Stimulated activated CD8-positive, alpha-beta memory T cell treated with anti-CD3 and anti-CD28 coated beads, Interleukin-12 subunit alpha, Interleukin-12 subunit beta, amount 100 ng/mL, for 24 hours (primary cell): Measurements from ENCODE around the gene LEF1.

Source experiments
- DNase-seq: peaks from one replicate; pipeline ENCODE4 v3.0.0-alpha.2; 2020; ENCODE audit errors: extremely low read depth

The LEF1 gene

DNA sequence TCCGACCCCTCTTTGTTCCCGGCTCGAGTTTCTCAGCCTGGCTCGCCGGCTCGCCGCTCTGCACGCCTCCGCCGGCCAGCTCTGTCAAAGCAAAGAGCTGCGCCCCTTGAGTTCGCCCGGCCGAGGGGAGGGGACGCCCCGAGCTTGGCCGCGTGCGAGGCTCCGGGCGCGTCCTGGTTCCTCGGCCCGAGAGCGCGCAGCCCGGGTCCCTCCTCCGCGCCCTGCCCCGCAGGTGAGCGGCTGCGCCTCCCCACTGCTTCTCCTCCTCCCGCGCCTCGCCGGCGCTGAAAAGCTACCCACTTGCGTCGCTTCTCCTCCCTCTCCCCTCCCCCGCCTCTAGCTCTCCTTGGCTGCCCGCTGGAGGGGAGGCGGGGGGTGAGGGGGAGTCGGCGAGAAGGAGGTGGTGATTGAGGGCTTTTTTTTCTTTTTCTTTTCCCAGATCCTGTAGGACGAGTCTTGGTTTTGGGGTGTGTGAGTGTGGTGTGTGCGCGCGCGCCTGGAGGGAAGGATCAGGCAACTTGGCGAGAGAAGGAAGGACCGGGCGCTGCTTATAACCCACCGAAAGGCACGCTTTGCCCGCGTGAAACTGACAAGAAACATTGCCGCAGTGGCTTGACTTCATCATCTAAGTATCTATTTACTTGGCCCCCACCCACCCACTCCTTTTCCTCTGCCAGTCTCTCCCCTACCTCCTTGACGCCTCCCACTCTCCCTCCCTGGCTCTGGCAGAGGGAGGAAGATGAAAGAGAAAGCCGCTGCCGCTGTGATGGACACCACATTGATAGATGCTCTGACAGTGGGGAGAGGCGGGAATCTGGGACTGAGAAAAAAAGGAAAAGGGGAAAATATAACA lies at the start of gene LEF1:
LEF1 (minus strand) TSS at position 262 of the 853 bp plus-strand sequence. CDS start 1,165 bp downstream, outside the sequence.
- DNase-seq: no peak

- no peak for DNase-seq
Measured at GRCh38 chr4:108216510-108216909, 47.8 kb upstream of the LEF1 start.

DNA sequence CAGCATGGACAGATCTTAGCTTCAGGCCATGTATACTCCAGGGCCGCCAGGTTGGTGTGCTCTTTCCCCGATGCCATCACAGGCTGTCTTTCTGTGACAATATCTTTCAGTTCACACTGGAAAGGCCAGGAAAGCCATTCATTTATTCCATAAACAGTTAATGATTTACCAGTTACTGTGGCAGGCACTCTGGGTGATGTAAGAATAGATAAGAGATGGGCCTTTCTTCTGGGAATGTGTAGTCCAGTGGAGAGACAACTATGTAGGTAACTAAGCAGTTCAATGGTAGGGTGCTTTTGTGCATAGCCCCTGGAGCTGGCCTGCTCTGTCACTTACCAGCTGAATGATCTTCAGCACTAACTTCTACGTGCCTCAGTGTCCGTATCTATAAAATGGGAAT lies 46.3 kb upstream of the LEF1 start:
- DNase-seq: no peak

DNA sequence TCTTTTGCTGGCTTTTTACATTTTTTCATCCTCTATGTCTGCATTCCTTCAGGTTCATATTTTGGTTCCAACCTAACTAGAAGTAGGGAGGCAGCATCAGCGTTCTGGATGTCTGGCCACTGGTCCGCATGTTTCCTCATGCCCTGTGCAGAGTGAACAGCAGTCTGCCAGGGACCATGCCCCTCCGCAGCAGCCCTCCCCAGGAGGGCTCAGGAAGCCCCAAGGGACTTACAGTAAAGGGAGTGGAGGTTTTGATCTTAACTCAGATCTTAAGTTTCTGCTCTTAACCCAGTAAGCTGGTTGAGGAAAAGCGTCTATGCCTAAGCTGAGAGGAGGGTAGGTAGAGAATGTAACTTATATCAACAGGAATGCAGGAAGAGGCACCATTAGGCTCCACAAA lies 45.0 kb upstream of the LEF1 start:
- no peak for DNase-seq

DNA sequence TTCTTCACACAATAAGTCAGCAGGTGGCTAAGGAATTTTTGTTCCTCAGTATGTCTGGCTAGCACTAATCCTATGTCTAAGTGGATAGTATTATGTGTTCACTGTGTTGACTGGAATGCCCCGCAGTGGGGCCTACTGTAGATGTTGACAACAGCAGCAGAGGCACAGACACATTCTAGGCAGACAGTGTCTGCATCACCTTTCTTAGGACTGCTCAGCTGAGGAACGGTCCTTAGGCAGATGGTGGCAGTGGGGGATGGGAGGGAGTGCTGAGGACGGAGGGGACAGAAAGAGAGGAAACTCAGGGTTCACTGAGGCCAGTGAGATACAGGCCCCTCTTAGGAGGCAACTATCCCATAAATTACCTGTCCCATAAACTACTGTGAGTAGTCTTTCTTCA lies 44.6 kb upstream of the LEF1 start:
- no peak for DNase-seq

- DNase-seq: no peak
Measured at GRCh38 chr4:108210989-108211835, 42.5 kb upstream of the LEF1 start.

- DNase-seq: no peak
Measured at GRCh38 chr4:108209489-108209888, 40.8 kb upstream of the LEF1 start.

- DNase-seq: no peak
Measured at GRCh38 chr4:108205859-108206258, 37.1 kb upstream of the LEF1 start.

GRCh38 chr4:108204518-108204917 lies 35.8 kb upstream of the LEF1 start:
- no peak for DNase-seq

DNA sequence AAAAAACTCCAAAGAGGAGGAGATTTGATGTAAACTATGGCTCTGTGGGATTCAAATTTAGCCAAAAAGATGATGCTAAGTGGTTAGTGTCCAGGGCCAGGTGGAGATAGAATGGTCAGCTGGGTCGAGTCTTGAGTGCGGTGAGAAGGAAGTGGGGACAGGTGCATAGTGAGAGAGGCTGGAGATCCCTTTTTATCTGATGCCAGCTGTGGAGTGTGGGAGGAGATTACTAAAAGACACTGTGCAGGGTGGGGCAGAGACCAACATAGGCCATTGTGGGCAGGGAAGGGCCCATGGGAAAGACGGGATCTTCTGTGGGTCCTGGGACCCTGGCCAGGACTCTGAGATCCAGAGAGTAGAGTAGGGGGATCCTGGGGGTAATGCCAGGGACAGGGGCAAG lies 34.6 kb upstream of the LEF1 start:
- no peak for DNase-seq

GRCh38 chr4:108201774-108202173 lies 33.0 kb upstream of the LEF1 start:
- no peak for DNase-seq

DNA sequence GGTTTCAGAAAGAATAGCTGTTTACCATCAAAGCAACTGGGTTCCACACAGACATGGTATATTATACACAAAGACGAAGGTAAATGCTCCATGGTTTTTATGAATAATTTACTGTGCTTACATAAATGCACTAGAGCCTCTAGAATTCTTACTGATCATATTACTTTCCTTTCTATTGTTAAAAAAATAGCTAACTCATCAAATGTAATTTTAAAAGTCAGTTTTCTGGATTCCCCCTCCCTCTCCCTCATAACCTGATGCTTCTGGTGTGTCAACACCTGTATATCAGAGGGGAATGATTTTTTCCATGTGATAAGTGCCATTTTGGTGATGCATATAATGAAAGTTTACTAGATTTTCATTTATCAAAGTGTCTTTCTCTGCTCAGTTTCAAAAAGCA lies 31.1 kb upstream of the LEF1 start:
- no peak for DNase-seq

- DNase-seq: no peak
Measured at GRCh38 chr4:108193886-108194672, 25.3 kb upstream of the LEF1 start.

GRCh38 chr4:108192935-108193334 lies 24.2 kb upstream of the LEF1 start:
- DNase-seq: no peak

DNA sequence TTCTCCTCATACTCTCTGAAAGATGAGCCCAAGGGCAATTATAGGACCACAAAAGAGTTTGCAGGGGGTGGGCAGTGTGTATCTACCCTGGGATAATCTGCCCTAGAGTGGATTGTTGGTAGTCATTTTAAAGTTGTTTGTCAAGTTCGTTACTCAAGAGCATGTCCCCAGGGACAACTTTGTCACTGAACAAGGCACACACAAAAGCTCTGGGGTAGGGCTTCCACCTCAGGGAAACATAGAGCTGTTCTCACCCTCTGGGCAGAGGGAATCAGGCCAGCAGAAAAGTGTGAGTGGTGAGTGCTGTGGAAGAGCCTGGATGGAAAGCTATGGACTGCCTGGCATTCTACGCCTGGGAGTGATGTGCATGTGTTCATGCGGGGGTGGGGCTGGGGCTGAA lies 23.3 kb upstream of the LEF1 start:
- DNase-seq: no peak

DNA sequence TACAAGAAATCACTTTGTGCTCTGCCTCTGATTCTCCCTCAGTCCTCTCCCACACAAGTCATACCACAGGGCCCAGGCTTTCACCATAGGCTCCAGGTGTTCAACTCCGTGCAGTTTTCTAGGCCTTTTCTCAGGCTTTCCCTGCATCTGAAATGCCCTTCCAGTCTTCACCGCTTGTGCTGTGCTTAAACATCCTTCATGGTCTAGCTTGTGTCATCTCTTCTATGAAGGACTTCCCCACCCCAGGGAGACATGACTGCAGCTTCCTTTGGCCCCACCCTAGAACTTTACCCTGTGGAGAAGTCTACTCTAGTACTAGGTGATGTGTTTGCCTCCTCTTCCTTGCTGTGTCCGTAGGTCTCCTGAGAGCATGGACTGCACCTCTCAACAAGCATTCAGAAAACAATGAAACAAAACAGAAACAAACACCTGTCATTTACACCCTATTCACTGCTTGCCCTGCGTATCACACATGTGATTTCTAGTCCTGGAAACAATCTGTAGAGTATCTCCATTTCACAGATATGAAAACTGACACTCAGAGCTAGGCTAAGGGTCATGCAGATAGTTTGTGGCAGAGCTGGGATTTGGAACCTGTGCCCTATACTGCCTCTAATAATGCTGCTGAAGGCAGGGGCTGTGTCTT lies 22.7 kb upstream of the LEF1 start:
- no peak for DNase-seq

GRCh38 chr4:108188770-108189169 lies 20.0 kb upstream of the LEF1 start:
- DNase-seq: no peak

- no peak for DNase-seq
Measured at GRCh38 chr4:108185252-108185651, 16.5 kb upstream of the LEF1 start.

GRCh38 chr4:108184453-108185049 lies 15.8 kb upstream of the LEF1 start:
- DNase-seq: no peak

- DNase-seq: no peak
Measured at GRCh38 chr4:108181704-108182103, 13.0 kb upstream of the LEF1 start.

DNA sequence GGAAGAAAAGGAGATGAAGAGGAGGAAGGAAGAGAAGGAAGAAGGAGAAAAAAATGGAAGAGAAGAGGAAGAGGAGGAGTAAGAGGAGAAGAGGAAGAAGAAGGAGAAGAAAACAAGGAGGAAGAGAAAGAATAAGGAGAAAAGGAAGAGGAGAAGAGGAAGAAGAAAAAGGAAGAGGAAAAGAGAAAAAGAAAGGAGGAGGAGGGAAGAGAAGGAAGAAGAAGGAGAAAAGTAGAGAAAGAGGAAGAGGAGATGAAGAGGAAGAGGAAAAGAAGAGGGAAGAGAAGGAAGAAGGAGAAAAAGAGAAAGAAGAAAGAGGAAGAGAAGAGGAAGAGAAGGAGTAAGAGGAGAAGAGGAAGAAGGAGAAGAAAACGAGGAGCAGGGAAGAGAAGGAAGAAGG lies 11.8 kb upstream of the LEF1 start:
- no peak for DNase-seq
